ENCODE data around the gene DCTD.
A peak's percentile ranks its signal among the peaks of the same experiment; 100 is the strongest.

Gene DCTD

DNA sequence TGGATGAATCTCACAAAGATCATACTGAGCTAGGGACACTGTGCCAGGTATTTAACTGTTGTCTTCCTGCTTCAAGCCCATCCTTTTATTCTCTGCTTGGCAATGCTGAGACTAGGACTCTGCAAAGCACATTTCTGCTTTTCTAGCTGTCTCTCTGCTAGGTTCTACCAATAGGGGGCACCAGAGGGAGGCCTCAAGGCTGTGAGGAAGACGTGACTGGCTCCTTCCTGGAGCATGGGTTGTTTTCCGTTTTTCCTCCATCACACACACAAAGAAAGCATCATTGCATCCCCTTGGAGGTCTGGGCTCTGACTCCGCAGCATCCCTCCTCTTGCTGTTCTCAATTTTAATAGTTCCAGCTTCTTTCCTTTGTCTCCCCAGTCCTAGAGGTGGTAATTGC, 10.9 kb upstream of the DCTD start:
- no peaks in the 10 kb centered on the region for H3K79me2 ChIP-seq (ENCODE audit: insufficient read depth, low read depth)
- no peak overlapping the region for H3K27ac ChIP-seq
- no peaks in the 10 kb centered on the region for H3K36me3 ChIP-seq (ENCODE audit: insufficient read depth)
- no peaks in the 10 kb centered on the region for H4K20me1 ChIP-seq (ENCODE audit: insufficient read depth)
- H3K9ac ChIP-seq, result no peak overlapping the region
- peaks cover 7% of the 10 kb centered on the region for H3K4me1 ChIP-seq (ENCODE audit: low read depth, poor library complexity, severe bottlenecking)
- H3K4me2 ChIP-seq, result no peak overlapping the region
- no peaks in the 10 kb centered on the region for H3K27me3 ChIP-seq (ENCODE audit: insufficient read depth, low read depth)
- no peak overlapping the region for H3K4me3 ChIP-seq (IDR thresholded peaks at IDR 0.05; ENCODE audit: insufficient read depth, low read depth, low read length)
- no peak overlapping the region for H2AFZ ChIP-seq (ENCODE audit: low read depth)
- TF ChIP-seq, protein P1, sequence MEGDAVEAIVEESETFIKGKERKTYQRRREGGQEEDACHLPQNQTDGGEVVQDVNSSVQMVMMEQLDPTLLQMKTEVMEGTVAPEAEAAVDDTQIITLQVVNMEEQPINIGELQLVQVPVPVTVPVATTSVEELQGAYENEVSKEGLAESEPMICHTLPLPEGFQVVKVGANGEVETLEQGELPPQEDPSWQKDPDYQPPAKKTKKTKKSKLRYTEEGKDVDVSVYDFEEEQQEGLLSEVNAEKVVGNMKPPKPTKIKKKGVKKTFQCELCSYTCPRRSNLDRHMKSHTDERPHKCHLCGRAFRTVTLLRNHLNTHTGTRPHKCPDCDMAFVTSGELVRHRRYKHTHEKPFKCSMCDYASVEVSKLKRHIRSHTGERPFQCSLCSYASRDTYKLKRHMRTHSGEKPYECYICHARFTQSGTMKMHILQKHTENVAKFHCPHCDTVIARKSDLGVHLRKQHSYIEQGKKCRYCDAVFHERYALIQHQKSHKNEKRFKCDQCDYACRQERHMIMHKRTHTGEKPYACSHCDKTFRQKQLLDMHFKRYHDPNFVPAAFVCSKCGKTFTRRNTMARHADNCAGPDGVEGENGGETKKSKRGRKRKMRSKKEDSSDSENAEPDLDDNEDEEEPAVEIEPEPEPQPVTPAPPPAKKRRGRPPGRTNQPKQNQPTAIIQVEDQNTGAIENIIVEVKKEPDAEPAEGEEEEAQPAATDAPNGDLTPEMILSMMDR (conservative IDR thresholded peaks at IDR 0.05; ENCODE audit: low read depth, low read length), result peak; percentile 39

DNA sequence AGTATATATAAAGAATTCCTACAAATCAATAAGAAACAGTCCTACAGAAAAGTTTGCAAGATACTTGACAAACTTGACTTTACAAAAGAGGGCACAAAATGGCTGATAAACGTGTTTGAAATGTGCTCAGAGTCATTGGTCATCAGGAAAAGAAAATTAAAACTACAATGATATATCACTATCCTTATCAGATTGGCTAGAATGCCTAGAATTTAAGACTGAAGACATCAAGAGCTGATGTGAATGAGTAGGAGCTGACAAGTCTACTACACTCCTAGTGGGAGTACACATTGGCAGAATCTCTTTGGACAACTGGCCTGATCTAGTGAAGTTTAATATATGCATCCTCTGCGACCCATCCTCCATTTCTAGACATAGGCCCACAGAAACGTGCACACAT, 10.3 kb upstream of the DCTD start:
- Histone ChIP-seq H4K20me1 (ENCODE audit: insufficient read depth) (no peaks in the 10 kb centered on the region), H3K4me2 (no peak overlapping the region), H3K36me3 (ENCODE audit: insufficient read depth) (no peaks in the 10 kb centered on the region), H3K27ac (no peak overlapping the region), H2AFZ (ENCODE audit: low read depth) (no peak overlapping the region), H3K79me2 (ENCODE audit: insufficient read depth, low read depth) (no peaks in the 10 kb centered on the region), H3K4me3 (IDR thresholded peaks at IDR 0.05; ENCODE audit: insufficient read depth, low read depth, low read length) (no peak overlapping the region), H3K4me1 (ENCODE audit: low read depth, poor library complexity, severe bottlenecking) (peaks cover 7% of the 10 kb centered on the region), H3K9ac (no peak overlapping the region), H3K27me3 (ENCODE audit: insufficient read depth, low read depth) (no peaks in the 10 kb centered on the region)
- TF ChIP-seq, protein P1 (conservative IDR thresholded peaks at IDR 0.05; ENCODE audit: low read depth, low read length), result no peak

DNA sequence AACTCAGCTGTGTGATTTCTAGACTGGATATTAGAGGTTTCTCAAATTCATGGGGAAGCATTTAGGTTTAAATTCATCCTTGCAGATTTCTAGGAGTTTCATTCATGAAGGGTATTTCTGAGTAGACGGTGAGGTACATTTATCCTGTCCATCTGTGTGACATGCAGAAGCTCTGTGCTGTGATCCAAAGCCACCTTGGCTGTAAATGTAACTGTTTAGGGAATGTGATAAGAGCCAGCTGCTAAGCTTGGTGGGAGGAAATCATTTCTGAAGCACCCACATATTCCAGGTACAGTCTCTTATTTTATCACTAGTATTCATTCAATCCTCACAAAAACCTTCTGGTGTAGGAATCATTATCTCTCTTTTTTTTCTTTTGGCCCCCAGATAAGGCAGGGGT, 8.7 kb upstream of the DCTD start:
- Histone ChIP-seq H3K27ac (no peak overlapping the region), H3K4me1 (ENCODE audit: low read depth, poor library complexity, severe bottlenecking) (peaks cover 15% of the 10 kb centered on the region), H2AFZ (ENCODE audit: low read depth) (peak overlapping the region; percentile 20; the same call in 1 of the 2 replicates), H3K79me2 (ENCODE audit: insufficient read depth, low read depth) (no peaks in the 10 kb centered on the region), H3K4me3 (IDR thresholded peaks at IDR 0.05; ENCODE audit: insufficient read depth, low read depth, low read length) (no peak overlapping the region), H3K36me3 (ENCODE audit: insufficient read depth) (no peaks in the 10 kb centered on the region), H3K9ac (no peak overlapping the region), H3K27me3 (ENCODE audit: insufficient read depth, low read depth) (no peaks in the 10 kb centered on the region), H4K20me1 (ENCODE audit: insufficient read depth) (no peaks in the 10 kb centered on the region), H3K4me2 (no peak overlapping the region)
- TF ChIP-seq, protein P1 (conservative IDR thresholded peaks at IDR 0.05; ENCODE audit: low read depth, low read length), result no peak

DNA sequence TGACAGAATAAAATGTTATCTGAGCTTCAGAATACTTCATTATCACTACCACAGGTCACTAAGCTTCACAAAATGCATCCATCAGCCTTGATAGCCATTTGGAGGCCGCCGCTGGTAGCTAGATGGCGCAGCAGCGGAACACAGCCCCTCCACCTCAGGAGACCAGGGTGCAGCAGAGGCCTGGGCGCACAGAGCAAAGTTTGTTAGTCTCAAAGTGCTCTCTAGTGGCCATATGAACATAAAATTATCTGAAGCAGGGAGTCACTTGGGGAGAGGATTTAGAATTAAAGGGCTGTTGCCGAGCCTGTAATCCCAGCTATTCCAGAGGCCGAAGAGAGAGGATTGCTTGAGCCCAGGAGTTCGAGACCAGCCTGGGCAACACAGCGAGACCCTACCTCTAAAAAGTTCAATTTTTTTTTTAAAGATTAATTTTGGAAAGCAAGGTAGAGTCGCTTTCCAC, 8.1 kb upstream of the DCTD start:
- Histone ChIP-seq H3K27ac (no peak overlapping the region), H2AFZ (ENCODE audit: low read depth) (peak overlapping the region; percentile 20; the same call in 1 of the 2 replicates), H3K4me2 (no peak overlapping the region), H3K9ac (no peak overlapping the region), H3K36me3 (ENCODE audit: insufficient read depth) (no peaks in the 10 kb centered on the region), H4K20me1 (ENCODE audit: insufficient read depth) (no peaks in the 10 kb centered on the region), H3K4me1 (ENCODE audit: low read depth, poor library complexity, severe bottlenecking) (peaks cover 18% of the 10 kb centered on the region), H3K4me3 (IDR thresholded peaks at IDR 0.05; ENCODE audit: insufficient read depth, low read depth, low read length) (no peak overlapping the region), H3K79me2 (ENCODE audit: insufficient read depth, low read depth) (no peaks in the 10 kb centered on the region), H3K27me3 (ENCODE audit: insufficient read depth, low read depth) (no peaks in the 10 kb centered on the region)
- TF ChIP-seq, protein P1 (conservative IDR thresholded peaks at IDR 0.05; ENCODE audit: low read depth, low read length), result peak; percentile 91
